T-helper 1 cell treated with Interleukin-12 subunit alpha and Interleukin-12 subunit beta and Interleukin-4 antibody, amounts not matched to agents 30 ng/mL and 1 ng/mL, for 36 hours (primary cell): ENCODE data around the gene PRXL2A. TPM values are rescaled to one million over a fixed set of nuclear protein-coding genes. Genes with fewer than 3 reads are reported as not detected.
"Not testable (repeated sequence)": the region's sequence is repeated elsewhere in the genome, so short reads cannot be mapped to it uniquely, and the experiment has no call there.

Experiments
- intact Hi-C: fragments of 100-400 bp; cut with micrococcal nuclease; formaldehyde crosslinking; loops from one replicate; pipeline ENCODE4 v1.15.1; 2024
- total RNA-seq: library from RNA; stranded (reverse); gene quantifications from 2 replicates; pipeline ENCODE4 v1.2.3, GENCODE V29; 2022

Gene PRXL2A, protein sequence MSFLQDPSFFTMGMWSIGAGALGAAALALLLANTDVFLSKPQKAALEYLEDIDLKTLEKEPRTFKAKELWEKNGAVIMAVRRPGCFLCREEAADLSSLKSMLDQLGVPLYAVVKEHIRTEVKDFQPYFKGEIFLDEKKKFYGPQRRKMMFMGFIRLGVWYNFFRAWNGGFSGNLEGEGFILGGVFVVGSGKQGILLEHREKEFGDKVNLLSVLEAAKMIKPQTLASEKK
- total RNA-seq = 8.2 and 9.6 TPM in 2 replicates

DNA sequence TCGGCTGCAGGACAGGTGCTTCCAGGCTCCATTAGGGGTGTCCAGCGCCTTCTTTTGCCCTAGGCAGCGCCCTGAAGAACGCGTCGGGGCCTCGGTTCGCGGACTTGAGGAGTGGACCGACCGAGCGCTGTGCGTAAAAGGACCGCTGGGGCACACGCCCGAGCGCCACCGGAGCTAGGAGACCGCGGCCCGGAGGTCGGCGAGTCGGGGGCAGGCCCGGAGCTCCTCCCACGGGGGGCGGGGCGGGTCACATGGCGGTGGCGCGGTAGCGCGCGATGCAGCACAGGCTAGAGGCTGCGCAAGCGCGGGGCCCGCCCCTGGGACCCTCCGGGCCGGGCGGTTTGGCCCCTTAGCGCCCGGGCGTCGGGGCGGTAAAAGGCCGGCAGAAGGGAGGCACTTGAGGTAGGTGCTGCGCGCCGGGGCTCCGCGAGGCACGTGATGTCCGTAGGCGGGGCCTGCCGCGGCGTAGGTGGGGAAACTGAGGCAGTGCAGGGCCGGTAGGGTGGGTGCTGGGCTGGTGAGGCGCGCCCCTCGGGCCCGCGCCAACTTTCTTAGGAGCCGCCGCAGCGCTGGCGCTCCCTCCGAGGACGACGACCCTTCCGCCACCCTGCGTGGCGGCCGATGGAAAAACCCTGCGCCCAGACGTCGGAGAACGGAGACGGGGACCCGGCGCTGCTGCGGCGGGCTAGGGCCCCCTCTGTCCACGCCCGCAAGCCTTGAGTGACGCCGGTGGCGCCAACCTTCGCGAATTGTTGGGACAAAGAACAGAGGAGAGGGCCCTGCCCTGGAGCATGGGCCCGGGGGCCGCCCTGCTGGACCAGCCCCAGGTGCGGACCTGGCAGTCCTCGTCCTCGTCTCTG, at the start of gene PRXL2A:
TSS of gene PRXL2A (plus strand) at position 310 of the 860 bp plus-strand sequence. CDS start 11,917 bp downstream, outside the sequence.
- intact Hi-C loops = loop anchor here (1.0 to 2.0 kb wide), 3 partner anchors 34 to 97 kb away; partner anchors contain the start of gene TSPAN14

DNA sequence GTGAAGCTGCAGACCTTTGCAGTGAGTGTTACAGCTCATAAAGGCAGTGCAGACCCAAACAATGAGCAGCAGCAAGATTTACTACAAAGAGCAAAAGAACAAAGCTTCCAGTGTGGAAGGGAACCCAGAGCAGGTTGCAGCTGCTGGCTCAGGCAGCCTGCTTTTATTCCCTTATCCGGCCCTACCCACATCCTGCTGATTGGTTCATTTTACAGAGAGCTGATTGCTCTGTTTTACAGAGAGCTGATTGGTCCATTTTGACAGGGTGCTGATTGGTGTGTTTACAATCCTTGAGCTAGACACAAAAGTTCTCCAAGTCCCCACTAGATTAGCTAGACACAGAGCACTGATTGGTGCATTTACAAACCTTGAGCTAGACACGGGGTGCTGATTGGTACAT, 49.4 kb upstream of the PRXL2A start:
- intact Hi-C loops = not testable (repeated sequence)

DNA sequence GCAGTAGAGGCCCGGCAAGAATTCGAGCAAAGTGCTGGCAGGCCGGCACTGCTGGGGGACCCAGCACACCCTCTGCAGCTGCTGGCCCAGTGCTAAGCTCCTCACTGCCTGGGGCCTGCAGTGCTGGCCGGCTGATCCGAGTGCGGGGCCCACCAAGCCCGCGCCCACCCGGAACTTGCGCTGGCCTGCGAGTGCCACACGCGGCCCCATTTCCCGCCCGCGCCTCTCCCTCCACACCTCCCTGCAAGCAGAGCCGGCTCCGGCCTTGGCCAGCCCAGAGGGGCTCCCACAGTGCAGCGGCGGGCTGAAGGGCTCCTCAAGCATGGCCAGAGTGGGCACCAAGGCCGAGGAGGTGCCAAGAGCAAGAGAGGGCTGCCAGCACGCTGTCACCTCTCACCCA, 48.7 kb upstream of the PRXL2A start:
- intact Hi-C loops = no loop called here

DNA sequence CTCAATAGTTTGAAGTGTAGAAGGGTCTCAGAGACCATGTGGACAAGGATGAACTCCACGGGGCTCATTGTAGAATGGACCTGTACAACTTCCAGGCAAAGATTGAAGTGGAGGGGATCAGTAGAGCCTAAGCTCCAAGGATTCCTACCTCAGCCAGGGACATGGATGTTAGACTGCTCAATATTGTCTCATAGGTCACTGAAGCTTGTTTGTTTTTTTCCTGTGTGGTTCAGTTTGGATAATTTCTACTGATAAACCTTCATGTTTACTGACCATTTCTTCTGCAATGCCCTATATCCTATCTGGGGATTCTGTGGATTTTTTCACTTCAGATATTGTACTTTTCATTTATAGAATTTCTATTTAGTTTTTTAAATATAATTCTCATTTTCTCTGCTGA, 42.8 kb upstream of the PRXL2A start:
- intact Hi-C loops = no loop called here

DNA sequence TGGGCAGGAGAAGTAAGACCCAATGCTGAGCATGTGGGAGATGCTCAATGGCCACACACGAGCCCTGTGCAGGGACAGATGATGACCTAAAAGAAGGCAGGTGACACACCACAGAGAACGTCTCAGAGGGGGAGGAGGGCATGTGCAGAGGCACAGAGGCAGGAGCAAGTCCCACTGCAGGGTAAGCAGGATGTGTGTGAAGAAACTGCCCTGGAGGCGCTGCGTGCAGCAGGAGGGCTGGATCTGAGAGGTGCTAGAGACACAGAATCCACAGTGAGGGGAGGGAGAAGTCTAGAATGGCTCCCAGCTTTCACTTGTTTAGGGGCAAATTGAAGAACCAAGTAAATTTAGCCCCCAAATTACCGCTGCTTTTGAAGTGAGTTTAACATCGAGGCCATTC, 36.9 kb upstream of the PRXL2A start:
- intact Hi-C loops = no loop called here

DNA sequence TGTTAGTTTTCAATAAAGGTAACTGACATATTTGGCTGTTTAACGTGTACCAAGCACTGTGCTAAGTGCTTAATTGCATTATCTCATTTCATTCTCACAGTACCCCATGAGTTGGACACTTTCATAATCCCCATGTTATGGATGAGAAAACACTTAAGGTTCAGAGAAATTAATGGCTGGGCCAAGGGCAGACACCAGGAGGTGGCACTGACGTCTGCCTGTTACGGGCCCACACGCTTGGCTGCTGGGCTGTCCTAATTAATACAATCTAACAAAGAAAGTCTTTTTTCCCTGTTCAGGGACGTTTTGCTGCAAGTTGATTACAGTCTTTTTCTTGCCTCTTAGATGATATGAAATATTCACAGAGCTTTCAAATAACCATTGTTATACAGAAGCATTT, 35.7 kb upstream of the PRXL2A start:
- intact Hi-C loops = no loop called here

DNA sequence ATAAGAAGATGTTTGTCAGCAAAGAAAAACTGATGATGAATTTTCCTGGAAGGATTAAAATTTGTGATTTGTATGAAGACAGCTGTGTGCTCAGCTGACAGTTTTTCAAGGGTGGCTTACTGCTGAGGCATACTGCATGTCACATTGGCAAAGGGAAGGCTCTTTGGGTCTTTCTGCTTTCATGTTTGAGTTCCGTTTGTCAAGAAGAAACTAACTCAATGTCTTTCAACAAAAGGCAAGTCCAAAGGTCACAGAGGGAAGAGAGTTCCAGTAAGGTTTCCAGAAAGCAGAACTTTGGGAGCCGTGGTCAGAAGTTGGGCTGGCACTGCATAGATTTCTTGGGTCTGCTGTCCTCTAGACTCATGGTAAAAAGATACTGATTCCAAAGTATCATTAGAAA, 34.8 kb upstream of the PRXL2A start:
- intact Hi-C loops = no loop called here

DNA sequence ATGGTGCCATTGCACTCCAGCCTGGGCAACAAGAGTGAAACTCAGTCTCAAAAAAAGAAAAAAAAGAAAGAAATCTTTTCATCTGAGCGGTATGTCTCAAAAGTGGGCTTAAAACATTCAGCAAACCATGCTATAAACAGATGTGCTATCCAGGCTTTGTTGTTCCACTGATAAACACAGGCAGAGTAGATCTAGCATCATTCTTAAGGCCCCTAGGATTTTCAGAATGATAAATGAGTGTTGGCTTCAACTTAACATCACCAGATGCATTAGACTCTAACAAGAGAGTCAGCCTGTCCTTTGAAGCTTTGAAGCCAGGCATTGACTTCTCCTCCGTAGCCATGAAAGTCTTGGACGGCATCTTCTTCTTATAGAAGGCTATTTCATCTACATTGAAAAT, 28.6 kb upstream of the PRXL2A start:
- intact Hi-C loops = loop anchor here (10.0 kb wide), 1 partner anchor 795 kb away; no protein-coding TSS in a partner anchor

DNA sequence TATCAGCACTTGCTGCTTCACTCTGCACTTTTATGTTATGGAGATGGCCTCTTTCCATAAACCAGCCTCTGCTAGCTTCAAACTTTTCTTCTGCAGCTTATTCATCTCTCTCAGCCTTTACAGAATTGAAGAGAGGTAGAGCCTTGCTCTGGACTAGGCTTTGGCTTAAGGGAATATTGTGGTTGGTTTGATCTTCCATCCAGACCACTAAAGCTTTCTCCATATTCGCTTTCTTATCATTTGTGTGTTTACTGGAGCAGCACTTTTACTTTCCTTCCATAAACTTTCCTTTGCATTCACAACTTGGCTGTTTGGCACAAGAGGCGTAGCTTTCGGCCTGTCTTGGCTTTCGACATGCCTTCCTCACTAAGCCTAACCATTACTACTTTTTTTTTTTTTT, 28.2 kb upstream of the PRXL2A start:
- intact Hi-C loops = loop anchor here (10.0 kb wide), 1 partner anchor 795 kb away; no protein-coding TSS in a partner anchor

DNA sequence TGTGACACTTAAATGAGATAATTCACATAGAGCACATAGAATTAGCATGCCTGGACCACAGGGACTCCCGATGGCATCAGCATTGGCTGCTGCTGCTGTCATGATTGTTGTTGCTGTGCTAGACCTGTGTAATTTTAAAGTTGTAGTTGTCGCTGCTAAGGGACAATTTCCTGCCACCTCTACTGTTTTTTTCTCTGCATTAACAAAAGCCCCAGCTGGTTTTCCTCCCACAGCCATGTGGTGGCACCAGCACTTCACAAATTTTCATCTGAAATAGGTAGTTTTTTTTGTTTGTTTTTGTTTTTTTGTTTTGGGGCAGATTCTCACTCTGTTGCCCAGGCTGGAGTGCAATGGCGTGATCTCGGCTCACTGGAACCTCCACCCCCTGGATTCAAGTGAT, 25.4 kb upstream of the PRXL2A start:
- intact Hi-C loops = loop anchor here (1.0 to 10.0 kb wide), 7 partner anchors 24 to 792 kb away; no protein-coding TSS in a partner anchor

DNA sequence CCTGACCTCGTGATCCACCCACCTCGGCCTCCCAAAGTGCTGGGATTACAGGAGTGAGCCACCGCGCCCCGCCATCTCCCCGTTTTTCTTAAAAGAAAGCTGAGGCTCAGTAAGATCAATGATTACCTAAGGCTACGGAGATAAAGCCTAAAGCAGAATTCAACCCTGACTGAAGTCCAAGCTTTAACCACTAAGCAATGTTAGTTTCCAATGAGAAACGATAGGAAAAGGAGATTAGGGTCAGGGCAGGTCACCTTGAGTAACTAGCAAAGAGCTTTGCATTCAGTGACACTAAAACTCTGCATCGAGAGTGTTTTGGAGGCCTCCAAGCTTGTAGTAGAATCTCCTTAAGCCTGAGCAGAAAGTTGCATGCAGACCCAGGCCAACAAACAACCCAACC, 17.6 kb upstream of the PRXL2A start:
- intact Hi-C loops = no loop called here

DNA sequence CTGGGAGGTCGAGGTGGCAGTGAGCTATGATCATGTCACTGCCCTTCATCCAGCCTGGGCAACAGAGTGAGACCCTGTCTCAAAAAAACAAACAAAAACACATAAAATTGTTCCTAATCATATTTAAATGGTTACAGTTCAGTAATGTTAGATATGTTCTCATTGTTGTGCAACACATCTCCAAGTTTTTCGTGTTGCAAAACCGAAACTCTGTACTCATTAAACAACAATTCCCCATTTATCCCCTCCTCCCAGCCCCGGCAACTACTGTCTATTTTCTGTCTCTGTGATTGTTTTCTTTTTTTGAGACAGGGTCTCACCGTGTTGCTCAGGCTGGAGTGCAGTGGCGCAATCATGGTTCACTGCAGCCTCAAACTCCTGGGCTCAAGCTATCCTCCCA, 16.1 kb upstream of the PRXL2A start:
- intact Hi-C loops = no loop called here

DNA sequence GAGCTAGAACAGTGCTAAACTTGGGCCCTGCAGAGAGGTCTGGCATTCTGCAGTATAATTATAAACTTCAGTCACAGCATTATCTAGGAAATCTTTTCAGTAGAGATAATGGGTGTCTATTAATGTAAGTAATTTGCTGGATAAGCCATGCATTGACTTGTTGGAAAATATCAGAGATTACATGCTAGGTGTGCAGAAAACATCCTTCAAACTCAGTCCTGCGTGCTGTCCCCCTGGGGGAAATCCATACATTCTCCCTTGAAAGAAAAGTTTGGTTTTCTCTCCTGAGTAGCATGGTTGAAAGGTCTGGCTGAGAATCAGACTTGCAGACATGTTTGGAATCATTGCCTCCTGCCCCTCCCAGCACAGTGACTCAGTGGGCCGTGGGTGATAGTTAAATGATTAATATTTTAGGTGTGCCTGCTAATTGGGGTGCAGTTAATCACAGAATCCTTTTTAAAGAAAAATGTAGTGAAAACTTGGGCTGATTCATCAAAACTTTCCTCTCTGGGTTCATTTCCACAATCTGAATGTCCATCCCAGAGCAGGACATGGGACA, 13.9 kb upstream of the PRXL2A start:
- intact Hi-C loops = no loop called here

DNA sequence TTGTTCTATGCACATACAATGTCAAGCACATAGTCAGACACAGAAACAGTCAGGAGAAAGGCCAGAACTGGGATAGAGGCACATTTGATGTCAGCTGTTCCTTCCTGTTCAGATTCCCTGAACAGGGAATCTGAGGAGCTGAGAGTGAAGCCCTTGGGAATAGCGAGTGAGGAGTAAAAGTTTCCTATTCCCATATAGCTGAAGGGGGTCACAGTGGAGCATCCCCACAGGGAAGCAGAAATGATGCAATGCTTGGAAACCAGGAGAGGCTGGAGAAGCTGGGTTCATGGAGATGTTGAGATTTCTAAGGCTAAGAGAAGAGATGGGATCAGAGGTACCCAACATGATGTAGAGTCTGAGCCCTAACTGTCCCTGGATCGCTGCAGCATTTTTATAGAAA, 11.3 kb upstream of the PRXL2A start:
- intact Hi-C loops = no loop called here

DNA sequence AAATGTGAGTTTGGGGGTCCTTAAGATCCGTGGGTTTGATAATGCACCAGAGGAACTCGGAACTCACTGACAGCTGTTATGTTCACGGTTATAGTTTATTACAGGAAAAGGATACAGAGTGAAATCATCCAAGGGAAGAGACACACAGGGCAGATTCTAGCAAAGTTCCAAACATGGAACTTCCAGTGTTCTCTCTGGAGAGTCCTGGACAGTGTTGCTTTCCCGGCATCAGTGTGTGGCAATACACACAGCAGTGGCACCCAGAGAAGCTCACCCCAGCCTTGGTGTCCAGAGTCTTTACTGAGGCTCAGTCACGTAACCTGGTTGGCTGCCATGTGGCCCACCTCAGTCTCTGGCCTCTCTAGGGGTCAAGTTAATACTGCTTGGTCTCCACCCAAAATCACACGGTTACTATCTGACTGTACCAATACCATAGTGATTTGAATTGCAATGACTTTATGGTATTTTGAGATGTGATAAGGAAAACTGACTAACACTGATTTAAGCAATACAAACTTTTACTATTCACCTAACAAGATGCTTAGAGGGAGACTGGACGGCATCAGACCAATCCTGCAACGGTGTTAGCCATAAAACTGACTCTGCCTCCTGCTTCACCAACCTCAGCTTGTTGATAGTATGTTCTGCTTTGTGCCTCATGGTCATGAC, 8.1 kb upstream of the PRXL2A start:
- intact Hi-C loops = no loop called here

DNA sequence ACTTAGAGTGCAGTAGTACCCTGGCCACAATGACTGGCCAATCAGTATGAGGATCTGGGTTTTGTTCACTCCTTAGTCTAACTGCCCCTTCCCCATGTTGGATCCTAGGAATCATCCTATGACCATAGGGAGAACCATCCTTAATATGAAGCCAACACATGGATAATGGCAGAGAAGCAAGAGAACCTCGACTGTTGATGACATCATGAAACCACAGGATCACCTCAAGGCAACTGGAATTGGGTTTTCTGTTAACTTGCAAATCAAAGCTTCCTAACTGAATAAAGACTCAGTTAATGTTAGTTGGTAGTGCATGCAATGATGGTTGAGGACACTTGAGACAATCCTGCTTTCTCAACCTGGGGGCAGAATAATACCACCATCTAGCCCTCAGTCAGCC, 3.3 kb upstream of the PRXL2A start:
- intact Hi-C loops = no loop called here

DNA sequence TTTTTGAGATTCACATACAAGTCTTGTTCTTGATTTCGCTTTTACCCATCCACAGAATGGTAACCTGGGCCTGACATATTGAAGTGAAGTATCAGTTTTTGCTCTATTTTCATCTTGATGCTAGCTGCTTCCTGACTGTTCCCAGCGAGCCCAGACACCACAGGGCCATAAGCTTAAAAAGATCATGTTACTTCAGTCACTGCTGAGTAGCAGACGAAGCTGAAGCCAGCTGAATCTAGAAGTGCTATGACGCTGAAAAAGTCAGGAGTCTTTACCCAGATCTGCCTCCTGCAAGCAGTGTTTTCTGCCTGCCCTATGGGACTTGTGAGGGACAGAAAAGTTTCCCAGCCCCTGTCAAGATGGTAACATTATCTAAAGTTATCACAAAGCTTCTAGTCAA, 2.7 kb upstream of the PRXL2A start:
- intact Hi-C loops = no loop called here

DNA sequence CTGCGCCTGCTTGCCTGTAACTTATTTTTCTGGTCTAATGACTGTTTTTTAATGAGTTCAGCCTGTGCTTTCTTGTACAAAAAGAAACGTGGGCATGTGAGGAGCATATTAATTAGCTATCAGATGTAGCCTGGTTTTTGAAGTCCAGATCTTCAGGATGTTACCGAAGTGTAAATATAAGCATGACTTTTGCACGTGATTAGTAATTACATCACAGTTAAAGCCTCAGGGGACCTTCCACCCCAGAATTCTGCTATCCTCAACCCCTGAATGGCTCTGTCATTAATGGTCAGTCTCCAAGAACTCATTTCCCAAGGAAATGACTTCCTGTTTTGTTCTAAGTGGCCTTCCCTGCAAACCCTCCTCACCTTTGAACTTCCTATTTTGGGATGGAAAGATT, 2.1 kb upstream of the PRXL2A start:
- intact Hi-C loops = no loop called here

DNA sequence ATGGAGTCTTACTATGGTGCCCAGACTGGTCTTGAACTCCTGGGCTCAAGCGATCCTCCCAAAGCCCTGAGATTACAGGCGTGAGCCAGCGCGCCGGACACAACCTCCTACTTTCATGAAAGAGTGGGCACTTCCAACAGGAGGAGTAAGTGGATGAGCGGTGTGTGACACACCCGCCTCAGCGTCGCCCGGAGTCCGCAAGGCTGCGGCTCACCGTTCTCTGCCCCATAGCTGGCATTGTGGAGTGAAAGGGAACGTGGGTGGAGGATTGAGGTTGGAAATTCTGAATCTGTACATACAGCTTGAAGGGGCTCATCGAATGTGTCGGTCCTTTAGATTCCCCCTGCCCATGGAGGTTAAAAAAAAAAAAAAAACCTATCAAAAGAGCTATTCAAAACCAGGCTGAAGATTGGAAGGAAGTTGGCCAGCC, 524 bp upstream of the PRXL2A start:
- intact Hi-C loops = loop anchor here (1.0 to 2.0 kb wide), 4 partner anchors 25 to 97 kb away; partner anchors contain the start of gene TSPAN14

DNA sequence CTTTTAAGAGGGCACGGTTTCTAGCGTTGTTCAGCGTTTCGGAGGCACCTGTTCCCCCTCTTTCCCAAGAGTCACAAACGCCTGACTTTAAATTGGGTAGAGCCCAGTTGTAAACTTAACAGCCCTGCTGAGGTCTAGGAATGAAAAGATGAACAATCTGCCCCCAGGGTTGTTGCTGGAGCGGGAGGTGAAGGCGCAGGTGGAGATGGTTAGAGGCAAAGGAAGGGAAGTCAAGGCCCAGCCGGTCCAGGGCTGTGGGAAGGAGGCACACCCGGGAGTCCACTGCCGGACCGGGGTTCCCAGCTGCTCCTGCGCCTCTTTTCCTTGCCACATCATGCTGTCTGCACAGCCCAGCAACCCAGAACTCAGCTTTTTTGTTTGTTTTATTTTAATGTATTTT, 770 bp downstream of the PRXL2A start:
- intact Hi-C loops = loop anchor here (2.0 kb wide), 1 partner anchor 34 kb away; no protein-coding TSS in a partner anchor

DNA sequence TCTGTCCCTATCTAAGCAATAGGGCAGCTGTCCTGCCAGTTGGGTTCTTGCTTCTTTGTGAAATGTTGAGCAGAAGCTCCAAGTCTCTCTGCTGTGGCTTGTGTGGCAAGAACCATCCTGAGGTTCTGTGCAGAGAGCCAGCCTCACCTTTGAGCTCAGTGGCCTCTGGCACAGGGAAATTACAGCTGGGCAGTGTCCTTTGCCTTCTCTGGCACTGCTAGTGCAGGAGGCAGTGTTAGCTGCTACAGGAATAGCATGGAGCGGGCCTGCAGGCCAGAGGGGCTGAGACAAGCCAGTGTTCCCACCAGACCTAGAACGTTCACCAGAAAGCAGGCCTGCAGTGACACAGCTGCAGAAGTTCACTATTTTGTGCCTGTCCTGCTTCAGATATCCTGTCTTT, 1.8 kb downstream of the PRXL2A start:
- intact Hi-C loops = no loop called here
